ENCODE measurements around the gene TBCEL. TPM values are rescaled to one million over a fixed set of nuclear protein-coding genes. Genes with fewer than 3 reads are reported as not detected.

Gene TBCEL
- polyA plus RNA-seq, 1 donor (not counting 4 experiments of a cell fraction or from before 2014, with no cell fraction given): 15.1 TPM

GRCh38 chr11:121035780-121036179 lies 11.9 kb downstream of the TBCEL start:
- FAIRE-seq: no peak
- TF ChIP-seq EZH2 (IDR thresholded peaks at IDR 0.05; ENCODE audit: low read length): no peak
- TF ChIP-seq, protein P1, sequence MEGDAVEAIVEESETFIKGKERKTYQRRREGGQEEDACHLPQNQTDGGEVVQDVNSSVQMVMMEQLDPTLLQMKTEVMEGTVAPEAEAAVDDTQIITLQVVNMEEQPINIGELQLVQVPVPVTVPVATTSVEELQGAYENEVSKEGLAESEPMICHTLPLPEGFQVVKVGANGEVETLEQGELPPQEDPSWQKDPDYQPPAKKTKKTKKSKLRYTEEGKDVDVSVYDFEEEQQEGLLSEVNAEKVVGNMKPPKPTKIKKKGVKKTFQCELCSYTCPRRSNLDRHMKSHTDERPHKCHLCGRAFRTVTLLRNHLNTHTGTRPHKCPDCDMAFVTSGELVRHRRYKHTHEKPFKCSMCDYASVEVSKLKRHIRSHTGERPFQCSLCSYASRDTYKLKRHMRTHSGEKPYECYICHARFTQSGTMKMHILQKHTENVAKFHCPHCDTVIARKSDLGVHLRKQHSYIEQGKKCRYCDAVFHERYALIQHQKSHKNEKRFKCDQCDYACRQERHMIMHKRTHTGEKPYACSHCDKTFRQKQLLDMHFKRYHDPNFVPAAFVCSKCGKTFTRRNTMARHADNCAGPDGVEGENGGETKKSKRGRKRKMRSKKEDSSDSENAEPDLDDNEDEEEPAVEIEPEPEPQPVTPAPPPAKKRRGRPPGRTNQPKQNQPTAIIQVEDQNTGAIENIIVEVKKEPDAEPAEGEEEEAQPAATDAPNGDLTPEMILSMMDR (optimal IDR thresholded peaks at IDR 0.05 in 1 of 3, IDR thresholded peaks at IDR 0.05 in 1 of 3, conservative IDR thresholded peaks at IDR 0.05 in 1 of 3; ENCODE audit: extremely low read depth in 1 of 3, insufficient read depth in 2 of 3, low read length in 3 of 3): no peak
- Histone ChIP-seq H3K4me3 (ENCODE audit: control insufficient read depth in 2 of 3, extremely low read depth in 1 of 3, insufficient read depth in 2 of 3, low read depth in 1 of 3, low read length in 3 of 3) (no peak overlapping the region), H3K9me3 (ENCODE audit: control insufficient read depth, low read depth, low read length) (no peaks in the 10 kb centered on the region), H3K9me1 (ENCODE audit: control insufficient read depth, extremely low read depth, insufficient read depth, low read length) (no peaks in the 10 kb centered on the region), H3K27ac (ENCODE audit: control insufficient read depth, insufficient read depth, low read length) (no peak overlapping the region), H3K36me3 (ENCODE audit: control insufficient read depth in 2 of 2, extremely low read depth in 1 of 2, insufficient read depth in 2 of 2, low read length in 2 of 2) (no peaks in the 10 kb centered on the region), H3K4me2 (ENCODE audit: control insufficient read depth, extremely low read depth, insufficient read depth, low read depth, low read length) (no peak overlapping the region), H3K9ac (ENCODE audit: control insufficient read depth, extremely low read depth, insufficient read depth, low read length) (no peak overlapping the region), H3K27me3 (ENCODE audit: control insufficient read depth, extremely low read depth, insufficient read depth, low read length) (no peaks in the 10 kb centered on the region), H4K20me1 (ENCODE audit: control insufficient read depth, extremely low read depth, insufficient read depth, low read length) (no peaks in the 10 kb centered on the region), H3K79me2 (ENCODE audit: control insufficient read depth, insufficient read depth, low read length) (no peaks in the 10 kb centered on the region), H3K4me1 (ENCODE audit: control insufficient read depth, extremely low read depth, insufficient read depth, low read length) (no peaks in the 10 kb centered on the region), H2AFZ (ENCODE audit: control insufficient read depth, low read length) (no peak overlapping the region)
- no peak for DNase-seq (ENCODE audit: low read depth, low spot score)
- dilution Hi-C loops (cut with MboI; ENCODE audit: extremely low pct_ligation_motif_present, low sequenced_read_pairs): no loop called here

DNA sequence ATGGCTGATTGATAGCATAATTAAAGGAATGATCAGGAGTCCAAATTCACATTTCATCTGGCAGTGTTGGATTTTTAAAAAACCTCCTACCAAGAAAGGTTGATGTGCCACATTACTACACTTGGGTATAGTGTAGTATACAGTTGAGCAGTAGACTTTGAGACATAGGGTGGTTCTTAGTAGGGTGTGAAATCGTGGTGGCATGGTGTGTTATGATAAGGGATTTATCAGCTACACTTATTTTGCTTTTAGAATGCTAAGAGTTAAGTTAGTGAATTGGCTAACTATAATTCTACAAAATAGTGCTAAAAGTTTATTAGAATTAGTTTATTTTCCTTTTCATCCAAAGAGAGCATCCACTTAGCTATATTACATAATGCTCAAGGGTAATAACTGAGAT lies 13.1 kb downstream of the TBCEL start:
- H3K9me3 ChIP-seq (ENCODE audit: control insufficient read depth, low read depth, low read length): no peaks in the 10 kb centered on the region
- FAIRE-seq: no peak
- no peak overlapping the region for H3K27ac ChIP-seq (ENCODE audit: control insufficient read depth, insufficient read depth, low read length)
- H3K4me1 ChIP-seq (ENCODE audit: control insufficient read depth, extremely low read depth, insufficient read depth, low read length): no peaks in the 10 kb centered on the region
- dilution Hi-C loops (cut with MboI; ENCODE audit: extremely low pct_ligation_motif_present, low sequenced_read_pairs): no loop called here
- no peak overlapping the region for H2AFZ ChIP-seq (ENCODE audit: control insufficient read depth, low read length)
- no peaks in the 10 kb centered on the region for H3K27me3 ChIP-seq (ENCODE audit: control insufficient read depth, extremely low read depth, insufficient read depth, low read length)
- TF ChIP-seq, protein P1 (optimal IDR thresholded peaks at IDR 0.05 in 1 of 3, IDR thresholded peaks at IDR 0.05 in 1 of 3, conservative IDR thresholded peaks at IDR 0.05 in 1 of 3; ENCODE audit: extremely low read depth in 1 of 3, insufficient read depth in 2 of 3, low read length in 3 of 3): no peak
- no peak for TF ChIP-seq EZH2 (IDR thresholded peaks at IDR 0.05; ENCODE audit: low read length)
- no peaks in the 10 kb centered on the region for H4K20me1 ChIP-seq (ENCODE audit: control insufficient read depth, extremely low read depth, insufficient read depth, low read length)
- H3K36me3 ChIP-seq (ENCODE audit: control insufficient read depth in 2 of 2, extremely low read depth in 1 of 2, insufficient read depth in 2 of 2, low read length in 2 of 2): no peaks in the 10 kb centered on the region
- H3K79me2 ChIP-seq (ENCODE audit: control insufficient read depth, insufficient read depth, low read length): no peaks in the 10 kb centered on the region
- H3K4me2 ChIP-seq (ENCODE audit: control insufficient read depth, extremely low read depth, insufficient read depth, low read depth, low read length): no peak overlapping the region
- no peak overlapping the region for H3K9ac ChIP-seq (ENCODE audit: control insufficient read depth, extremely low read depth, insufficient read depth, low read length)
- H3K4me3 ChIP-seq (ENCODE audit: control insufficient read depth in 2 of 3, extremely low read depth in 1 of 3, insufficient read depth in 2 of 3, low read depth in 1 of 3, low read length in 3 of 3): no peak overlapping the region
- DNase-seq (ENCODE audit: low read depth, low spot score): no peak
- H3K9me1 ChIP-seq (ENCODE audit: control insufficient read depth, extremely low read depth, insufficient read depth, low read length): no peaks in the 10 kb centered on the region

Measured in keratinocyte (primary cell).